Cardiac fibroblast (primary cell): ENCODE data around the gene ORAI3.
"Not testable (repeated sequence)": the region's sequence is repeated elsewhere in the genome, so short reads cannot be mapped to it uniquely, and the experiment has no call there.

Source experiments
- DNase-seq, 2 donors: peaks; one replicate each; pipeline versions ENCODE4 v3.0.0 to v3.0.0-alpha.2; 2010; ENCODE audit warnings: low read depth in 2 of 2
- H3K4me3 ChIP-seq, 2 donors: replicated peaks in 1 of 2; 1 replicate in 1 of 2; 2 replicates in 1 of 2; pipeline ENCODE4 v1.5.1; 2011; ENCODE audit warnings: low read depth in 2 of 2, low read length in 2 of 2, mild to moderate bottlenecking in 2 of 2, moderate library complexity in 1 of 2
- CTCF ChIP-seq: IDR thresholded peaks from one replicate; pipeline ENCODE4 v1.5.1; 2011; ENCODE audit warnings: low read depth, mild to moderate bottlenecking, low read length, inconsistent platforms

ORAI3 gene

GRCh38 chr16:30937692-30938091 is 11.2 kb upstream of the ORAI3 start:
- TF ChIP-seq CTCF = no peak
- no peak for DNase-seq

GRCh38 chr16:30939571-30939970 is 9.3 kb upstream of the ORAI3 start:
- H3K4me3 ChIP-seq = not testable (repeated sequence)
- peak in 1 of 2 donors; percentile 62 for DNase-seq

More at GRCh38 chr16:30937692-30938091, 11.2 kb upstream of the ORAI3 start:
- H3K4me3 ChIP-seq = no peak overlapping the region

- DNase-seq = peak; percentile 73 to 74
- TF ChIP-seq CTCF = peak; percentile 94
- H3K4me3 ChIP-seq = no peak overlapping the region
Measured at GRCh38 chr16:30941600-30942425, 7.1 kb upstream of the ORAI3 start.

GRCh38 chr16:30942426-30942806 is 6.5 kb upstream of the ORAI3 start:
- no peak overlapping the region for H3K4me3 ChIP-seq
- TF ChIP-seq CTCF = no peak
- DNase-seq = no peak

- no peak overlapping the region for H3K4me3 ChIP-seq
- no peak for DNase-seq
- no peak for TF ChIP-seq CTCF
Measured at GRCh38 chr16:30944352-30944751, 4.5 kb upstream of the ORAI3 start.

- DNase-seq = no peak
- no peak for TF ChIP-seq CTCF
- H3K4me3 ChIP-seq = no peak overlapping the region
Measured at GRCh38 chr16:30946671-30947540, 2.0 kb upstream of the ORAI3 start.

GRCh38 chr16:30947541-30947858 is 1.4 kb upstream of the ORAI3 start:
- no peak for DNase-seq
- H3K4me3 ChIP-seq = no peak overlapping the region
- no peak for TF ChIP-seq CTCF
